Measurements from ENCODE around the gene BRINP2.

Gene BRINP2

GRCh38 chr1:177170756-177171535, at the start of gene BRINP2:
BRINP2 (plus strand) TSS chr1:177170958; CDS start chr1:177229877, 58,919 bp downstream.
- Histone ChIP-seq H4K20me1 (ENCODE audit: insufficient read depth, low read length) (no peaks in the 10 kb centered on the region), H3K4me1 (ENCODE audit: insufficient read depth, low read length, severe bottlenecking) (no peaks in the 10 kb centered on the region), H3K4me3 (ENCODE audit: low read depth, low read length, poor library complexity, severe bottlenecking) (no peak within 1 kb of the TSS), H3K9ac (ENCODE audit: low read length) (no peak within 1 kb of the TSS), H3F3A (ENCODE audit: insufficient read depth, low read length) (no peaks in the 10 kb centered on the region), H3K27me3 (ENCODE audit: insufficient read depth, low read length) (no peaks in the 10 kb centered on the region), H3K4me2 (ENCODE audit: low read length) (no peak within 1 kb of the TSS), H3K27ac (ENCODE audit: low read depth, low read length, poor library complexity, severe bottlenecking) (no peak within 1 kb of the TSS), H3K9me2 (ENCODE audit: low read depth, low read length) (no peaks in the 10 kb centered on the region), H3K79me2 (ENCODE audit: insufficient read depth, low read length) (no peaks in the 10 kb centered on the region), H2AFZ (ENCODE audit: low read length) (no peak within 1 kb of the TSS), H3K9me3 (ENCODE audit: low read length) (no peaks in the 10 kb centered on the region), H3K36me3 (ENCODE audit: insufficient read depth, low read length) (no peaks in the 10 kb centered on the region)
- TF ChIP-seq CTCF (IDR thresholded peaks at IDR 0.05; ENCODE audit: low read length): no peak
- TF ChIP-seq EZH2 (IDR thresholded peaks at IDR 0.05; ENCODE audit: borderline replicate concordance, low read length): no peak

GRCh38 chr1:177122461-177123251, 48.1 kb upstream of the BRINP2 start:
- Histone ChIP-seq H3K27me3 (ENCODE audit: insufficient read depth, low read length) (no peaks in the 10 kb centered on the region), H3K4me1 (ENCODE audit: insufficient read depth, low read length, severe bottlenecking) (no peaks in the 10 kb centered on the region), H3K9ac (ENCODE audit: low read length) (no peak overlapping the region), H3K36me3 (ENCODE audit: insufficient read depth, low read length) (no peaks in the 10 kb centered on the region), H3K79me2 (ENCODE audit: insufficient read depth, low read length) (no peaks in the 10 kb centered on the region), H3K27ac (ENCODE audit: low read depth, low read length, poor library complexity, severe bottlenecking) (no peak overlapping the region), H3K9me3 (ENCODE audit: low read length) (no peaks in the 10 kb centered on the region), H3K9me2 (ENCODE audit: low read depth, low read length) (no peaks in the 10 kb centered on the region), H3K4me2 (ENCODE audit: low read length) (no peak overlapping the region), H3K4me3 (ENCODE audit: low read depth, low read length, poor library complexity, severe bottlenecking) (no peak overlapping the region), H4K20me1 (ENCODE audit: insufficient read depth, low read length) (no peaks in the 10 kb centered on the region), H2AFZ (ENCODE audit: low read length) (no peak overlapping the region), H3F3A (ENCODE audit: insufficient read depth, low read length) (no peaks in the 10 kb centered on the region)
- TF ChIP-seq EZH2 (IDR thresholded peaks at IDR 0.05; ENCODE audit: borderline replicate concordance, low read length): no peak
- no peak for TF ChIP-seq CTCF (IDR thresholded peaks at IDR 0.05; ENCODE audit: low read length)

GRCh38 chr1:177124577-177125278, 46.0 kb upstream of the BRINP2 start:
- Histone ChIP-seq H3K9me2 (ENCODE audit: low read depth, low read length) (no peaks in the 10 kb centered on the region), H2AFZ (ENCODE audit: low read length) (no peak overlapping the region), H4K20me1 (ENCODE audit: insufficient read depth, low read length) (no peaks in the 10 kb centered on the region), H3K4me2 (ENCODE audit: low read length) (no peak overlapping the region), H3K79me2 (ENCODE audit: insufficient read depth, low read length) (no peaks in the 10 kb centered on the region), H3K27me3 (ENCODE audit: insufficient read depth, low read length) (no peaks in the 10 kb centered on the region), H3K4me1 (ENCODE audit: insufficient read depth, low read length, severe bottlenecking) (no peaks in the 10 kb centered on the region), H3K4me3 (ENCODE audit: low read depth, low read length, poor library complexity, severe bottlenecking) (no peak overlapping the region), H3K9ac (ENCODE audit: low read length) (no peak overlapping the region), H3K9me3 (ENCODE audit: low read length) (no peaks in the 10 kb centered on the region), H3F3A (ENCODE audit: insufficient read depth, low read length) (no peaks in the 10 kb centered on the region), H3K36me3 (ENCODE audit: insufficient read depth, low read length) (no peaks in the 10 kb centered on the region), H3K27ac (ENCODE audit: low read depth, low read length, poor library complexity, severe bottlenecking) (no peak overlapping the region)
- TF ChIP-seq CTCF (IDR thresholded peaks at IDR 0.05; ENCODE audit: low read length) (no peak), EZH2 (IDR thresholded peaks at IDR 0.05; ENCODE audit: borderline replicate concordance, low read length) (no peak)
